GM21737 (cell line): Measurements from ENCODE around the gene LRRC25.

Experiments
- ATAC-seq: cut with Tn5 transposase; IDR thresholded peaks from one replicate; pipeline ENCODE4 v1.9.1; 2021; ENCODE audit warnings: mild to moderate bottlenecking, moderate library complexity; ENCODE audit not compliant: unreplicated experiment

LRRC25 gene

DNA sequence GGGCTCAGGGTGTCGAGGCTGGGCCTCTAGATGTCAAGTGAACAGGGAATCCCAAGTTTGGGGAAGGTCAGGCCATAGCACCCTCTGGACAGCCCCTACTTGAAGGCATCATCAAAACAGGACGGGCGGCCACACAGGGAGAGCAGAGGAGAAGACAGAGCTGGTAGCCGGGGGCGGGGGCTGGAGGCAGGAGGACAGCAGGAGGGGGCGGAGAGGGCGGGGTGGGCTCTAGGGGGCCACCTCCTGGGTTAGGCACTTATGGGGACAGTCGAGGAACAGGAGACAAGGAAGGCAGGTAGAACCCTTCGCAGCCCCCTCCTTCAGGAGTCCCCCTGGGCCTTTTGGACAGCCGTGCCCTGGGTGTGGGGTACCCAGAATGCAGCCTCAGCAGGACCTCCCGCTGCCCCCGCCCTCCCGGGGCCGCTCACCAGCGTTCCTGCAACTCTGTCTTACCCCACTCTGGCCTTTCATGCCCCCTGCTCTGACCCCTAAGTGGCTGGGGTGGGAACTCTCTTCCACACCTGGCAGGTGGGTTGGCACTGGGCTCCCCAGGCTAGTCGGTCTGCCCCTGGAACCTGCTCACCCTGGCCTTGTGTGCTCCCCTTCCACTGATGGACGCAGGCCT is 27.6 kb upstream of the LRRC25 start:
- no peak for ATAC-seq

DNA sequence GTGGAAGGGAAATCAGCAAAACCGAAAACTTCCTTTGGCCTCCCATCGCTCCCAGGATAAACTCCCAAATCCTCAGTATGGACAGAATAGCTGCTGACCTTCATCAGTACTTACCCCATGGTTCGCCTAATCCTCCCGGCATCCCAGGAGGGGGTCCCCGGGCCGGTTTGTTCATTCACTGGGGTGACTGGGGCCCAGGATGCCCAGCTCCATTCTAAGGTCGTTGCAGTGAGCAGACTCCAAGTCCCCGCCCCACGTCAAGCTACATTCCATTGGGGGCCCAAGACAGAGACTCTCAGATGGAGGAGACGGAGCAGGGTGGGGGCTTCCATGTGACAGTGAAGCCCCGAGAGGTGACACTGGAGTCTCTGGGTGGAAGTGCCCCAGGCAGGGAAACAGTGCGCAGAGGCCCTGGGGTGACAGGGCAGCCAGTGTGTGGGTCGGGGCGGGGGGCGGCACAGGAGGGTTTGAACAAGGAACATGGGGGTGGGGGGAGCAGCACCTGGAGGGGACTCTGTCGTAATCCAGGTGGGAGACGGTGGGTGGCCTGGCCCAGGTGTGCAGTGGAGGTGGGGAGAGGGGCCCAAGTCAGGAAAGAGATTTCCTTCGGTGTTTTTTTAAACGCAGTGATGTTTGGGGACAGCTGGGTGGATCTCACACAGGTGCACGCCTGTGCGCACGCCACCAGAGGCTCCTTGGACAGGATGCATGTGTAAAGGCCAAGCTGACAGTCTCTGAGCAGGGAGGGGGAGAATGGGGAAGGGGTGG is 26.9 kb upstream of the LRRC25 start:
- ATAC-seq, result no peak

DNA sequence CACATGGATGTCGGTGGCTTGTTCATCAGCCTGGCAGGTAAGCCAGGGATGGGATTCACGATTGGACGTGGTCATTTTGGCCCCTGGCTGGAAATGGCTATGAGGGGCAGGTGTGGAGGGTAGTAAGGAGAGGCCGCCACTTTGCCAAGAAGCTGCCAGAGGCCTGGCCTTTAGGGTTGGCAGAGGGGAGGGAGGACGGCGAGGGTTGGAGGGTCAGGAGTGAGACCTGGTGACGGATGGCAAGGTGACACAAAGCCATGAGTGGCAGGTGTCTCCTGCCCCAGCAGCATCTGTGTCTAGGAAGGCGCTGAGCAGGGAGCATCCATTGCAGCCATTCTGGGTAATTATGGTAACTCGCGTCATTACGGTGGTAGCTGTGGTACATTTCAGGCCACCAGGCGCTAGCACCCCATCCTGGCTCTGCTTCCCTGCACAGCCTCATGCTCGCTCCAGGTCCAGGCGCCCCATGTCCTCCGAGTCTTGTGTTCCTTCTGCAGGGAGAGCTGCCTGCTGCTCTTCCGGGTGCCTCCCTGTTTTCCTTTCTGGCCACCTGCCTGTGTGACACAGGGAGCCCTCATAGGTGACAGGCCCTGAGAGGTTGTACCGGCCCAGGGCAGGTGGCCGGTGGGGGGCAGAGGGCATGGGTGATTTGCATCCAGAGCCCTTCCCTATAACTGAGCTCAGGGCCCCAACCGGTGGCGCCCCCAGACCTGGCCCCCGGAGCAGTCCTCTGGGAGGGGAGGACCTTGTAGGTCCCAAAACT is 26.0 kb upstream of the LRRC25 start:
- no peak for ATAC-seq

DNA sequence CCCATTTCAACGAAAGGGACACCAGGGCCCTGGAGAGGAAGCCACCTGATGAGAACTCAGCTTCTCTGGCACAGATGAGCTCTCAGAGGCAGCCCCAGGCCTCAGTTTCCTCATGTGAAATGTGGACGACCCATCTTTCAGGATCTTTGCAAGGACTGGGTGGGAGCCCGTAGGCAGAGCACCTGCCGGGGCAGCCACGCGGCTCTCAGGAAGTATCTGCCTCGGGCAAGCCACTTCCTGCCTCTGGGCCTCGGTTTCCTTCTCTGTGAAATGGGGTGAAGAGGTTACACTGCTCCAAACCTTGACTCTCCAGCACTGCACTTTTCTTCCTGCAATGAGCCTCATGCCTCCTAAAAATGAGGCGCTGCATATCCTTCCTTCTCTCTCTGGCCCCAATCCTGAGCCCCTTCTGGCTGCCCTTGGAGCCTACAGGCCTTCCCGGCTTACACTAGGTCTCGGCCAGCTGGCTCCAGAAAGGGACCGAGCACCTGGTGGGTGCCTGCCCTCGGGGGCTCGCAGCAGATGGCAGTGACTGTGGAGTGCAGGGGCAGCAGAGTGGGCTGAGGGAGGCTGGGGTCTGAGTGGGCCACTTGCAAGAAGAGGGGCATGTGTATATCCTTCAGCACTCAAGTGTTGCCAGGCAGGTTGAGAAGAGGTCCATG is 25.2 kb upstream of the LRRC25 start:
- ATAC-seq, result no peak

DNA sequence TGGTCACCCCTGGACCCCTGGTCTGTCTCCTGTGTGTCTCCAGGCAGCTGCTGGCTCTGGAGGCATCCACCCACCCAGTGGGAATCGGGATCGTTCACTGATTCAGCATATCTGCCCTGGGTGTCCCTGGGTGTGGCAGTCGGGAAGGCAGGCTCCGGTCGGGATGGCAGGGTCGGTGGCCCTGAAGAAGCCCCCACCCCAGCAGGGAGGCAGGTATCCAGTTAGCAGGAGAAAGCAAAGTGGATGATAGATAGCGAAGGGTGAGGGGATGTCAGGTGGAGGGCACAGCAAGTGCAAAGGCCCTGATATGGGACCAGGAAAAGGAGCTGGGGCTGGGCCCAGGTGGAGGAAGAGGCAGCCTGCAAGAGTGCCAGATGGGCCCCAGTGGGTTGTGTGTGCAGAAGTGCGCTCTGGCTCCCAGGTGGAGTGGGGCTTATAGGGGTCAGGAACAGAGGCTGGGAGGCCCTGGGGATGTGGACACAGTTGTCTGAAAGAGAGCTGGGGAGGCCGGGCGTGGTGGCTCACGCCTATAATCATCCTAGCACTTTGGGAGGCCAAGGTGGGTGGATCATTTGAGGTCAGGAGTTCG is 24.0 kb upstream of the LRRC25 start:
- ATAC-seq, result no peak

DNA sequence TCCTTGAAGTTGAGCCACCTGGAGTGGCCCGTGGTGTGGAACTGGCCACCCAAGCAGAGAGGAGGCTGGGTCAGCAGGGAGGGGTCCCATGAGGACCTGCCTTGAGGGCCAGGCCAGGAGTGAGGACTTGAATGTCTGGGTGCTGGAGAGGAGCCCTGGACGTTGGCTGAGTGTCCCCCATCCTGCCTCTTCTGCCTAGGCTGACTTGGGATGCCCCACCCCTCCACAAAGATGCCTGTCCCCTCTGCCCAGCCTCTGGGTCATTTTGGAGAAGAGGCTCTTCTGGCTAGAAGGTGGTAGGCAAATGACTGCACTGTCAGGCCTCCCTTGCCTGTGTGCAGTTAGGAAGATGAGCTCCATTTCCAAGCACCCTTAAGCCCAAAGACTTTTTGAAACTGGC is 23.5 kb upstream of the LRRC25 start:
- no peak for ATAC-seq

DNA sequence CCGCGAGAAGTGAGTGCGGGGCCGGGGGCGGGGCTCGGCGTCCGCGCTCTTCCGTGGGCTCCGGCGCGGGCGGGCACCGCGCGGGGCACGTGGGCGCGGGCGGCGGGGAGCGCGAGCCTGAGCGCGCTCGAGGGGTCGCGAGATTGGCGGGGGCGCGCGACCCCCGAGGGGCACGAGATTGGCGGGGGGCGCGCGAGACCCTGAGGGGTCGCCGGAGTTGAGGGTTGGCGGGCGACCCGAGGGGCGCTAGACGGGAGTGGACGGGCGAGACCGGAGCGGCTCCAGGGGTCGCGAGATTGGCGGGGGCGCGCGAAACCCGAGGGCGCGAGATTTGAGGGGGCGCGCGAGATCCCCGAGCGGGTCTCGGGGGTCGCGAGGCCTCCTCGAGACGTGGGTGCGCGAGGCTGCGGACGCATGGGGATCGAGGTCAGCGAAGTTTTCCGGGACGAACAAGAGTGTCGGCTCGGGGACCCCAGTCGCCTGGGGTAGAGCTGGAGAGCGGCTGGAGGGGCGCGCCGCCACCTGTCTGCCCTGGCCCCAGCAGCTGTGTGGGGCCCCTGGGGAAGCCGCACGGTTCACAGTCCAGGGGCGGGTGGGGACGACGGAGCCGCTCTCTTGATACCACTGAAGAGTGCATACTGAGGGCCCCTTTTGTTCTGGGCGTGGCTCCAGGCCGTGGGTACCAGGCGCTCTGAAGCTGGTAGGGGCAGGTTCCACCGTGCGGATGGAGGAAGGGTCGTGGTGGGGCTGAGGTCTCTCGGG is 22.5 kb upstream of the LRRC25 start:
- no peak for ATAC-seq

DNA sequence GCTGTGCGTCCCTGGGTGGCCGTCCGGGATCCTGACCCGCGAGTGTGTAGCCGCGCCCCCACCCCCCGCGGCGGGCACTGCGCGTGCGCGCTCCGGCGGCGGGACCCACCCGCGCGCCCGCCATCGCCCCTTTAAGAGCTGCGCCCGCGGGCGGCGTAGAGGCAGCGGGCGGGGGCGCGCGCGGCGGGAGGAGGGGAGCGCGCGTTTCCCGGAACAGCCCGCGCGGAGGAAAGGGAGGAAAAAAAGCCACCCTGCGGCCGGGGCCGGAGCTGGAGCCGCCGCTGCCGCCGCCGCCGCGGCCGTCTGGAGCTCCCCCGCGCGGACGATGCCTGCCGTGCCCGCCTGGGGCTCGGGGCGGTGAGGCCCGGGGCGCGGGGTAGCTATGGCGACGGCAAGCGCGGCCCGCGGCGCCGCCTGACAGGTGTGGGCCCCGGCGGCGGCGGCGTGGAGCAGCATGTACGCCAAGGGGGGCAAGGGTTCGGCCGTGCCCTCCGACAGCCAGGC is 21.8 kb upstream of the LRRC25 start, which contains the start of gene SSBP4:
Gene SSBP4, plus strand, starts transcription at position 204 of the 504 bp plus-strand sequence. Its CDS starts 251 bp downstream, at position 455.
- peak; percentile 31 for ATAC-seq

DNA sequence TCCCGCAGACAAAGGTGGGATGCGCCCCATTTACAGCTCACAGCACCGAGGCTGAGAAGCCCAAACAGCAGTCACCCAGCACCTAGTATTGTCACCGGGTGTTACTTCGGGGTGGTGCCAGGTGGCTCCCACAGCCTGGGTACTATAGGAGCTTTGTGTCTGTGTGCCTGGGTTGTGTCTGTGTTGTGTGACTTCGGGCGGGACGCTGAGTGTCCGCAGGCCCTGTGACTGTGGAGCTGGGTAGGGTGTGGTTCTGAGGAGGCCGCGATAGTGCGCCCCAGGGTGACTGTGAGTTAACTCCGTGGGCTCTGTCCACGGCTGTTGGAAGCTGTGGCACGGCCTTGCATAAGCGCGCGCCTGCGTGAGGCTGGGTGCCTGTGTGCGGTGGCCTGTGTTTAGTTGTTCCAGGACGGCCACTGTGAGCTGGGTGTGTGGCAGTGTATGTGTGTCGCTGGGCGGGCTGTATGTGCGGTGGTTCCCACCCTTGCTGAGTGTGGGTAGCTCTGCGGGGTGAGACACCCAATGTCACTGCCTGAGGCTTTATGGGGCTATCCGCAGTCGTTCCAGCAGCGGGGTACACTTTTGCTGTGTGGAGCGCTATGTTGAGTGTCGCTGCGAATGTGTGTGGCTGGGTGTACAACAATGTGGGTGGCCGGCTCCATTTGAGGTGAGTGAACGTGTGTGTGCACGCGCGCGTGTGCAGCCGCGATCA is 21.2 kb upstream of the LRRC25 start:
- no peak for ATAC-seq

DNA sequence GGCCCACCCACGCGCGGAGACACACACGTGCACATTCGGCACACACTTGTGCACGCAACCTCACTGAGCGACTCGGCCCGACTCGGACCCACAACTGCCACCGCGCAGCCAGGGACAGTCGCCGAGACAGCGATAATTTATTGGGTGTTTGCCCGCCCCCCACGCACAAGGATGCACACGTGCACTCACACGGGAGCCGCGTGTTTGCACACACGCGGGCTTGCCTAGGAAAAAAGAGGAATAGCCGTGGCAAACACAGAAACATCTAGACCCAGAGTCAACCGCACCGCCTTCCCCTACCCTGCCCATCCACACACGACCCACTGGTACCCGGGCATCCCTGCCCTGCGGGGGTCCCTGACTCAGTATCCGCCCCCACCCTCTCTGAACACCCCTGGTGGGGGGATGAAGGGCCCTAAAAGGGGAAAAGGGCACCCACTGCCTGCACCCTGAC is 20.6 kb upstream of the LRRC25 start:
- ATAC-seq, result no peak

DNA sequence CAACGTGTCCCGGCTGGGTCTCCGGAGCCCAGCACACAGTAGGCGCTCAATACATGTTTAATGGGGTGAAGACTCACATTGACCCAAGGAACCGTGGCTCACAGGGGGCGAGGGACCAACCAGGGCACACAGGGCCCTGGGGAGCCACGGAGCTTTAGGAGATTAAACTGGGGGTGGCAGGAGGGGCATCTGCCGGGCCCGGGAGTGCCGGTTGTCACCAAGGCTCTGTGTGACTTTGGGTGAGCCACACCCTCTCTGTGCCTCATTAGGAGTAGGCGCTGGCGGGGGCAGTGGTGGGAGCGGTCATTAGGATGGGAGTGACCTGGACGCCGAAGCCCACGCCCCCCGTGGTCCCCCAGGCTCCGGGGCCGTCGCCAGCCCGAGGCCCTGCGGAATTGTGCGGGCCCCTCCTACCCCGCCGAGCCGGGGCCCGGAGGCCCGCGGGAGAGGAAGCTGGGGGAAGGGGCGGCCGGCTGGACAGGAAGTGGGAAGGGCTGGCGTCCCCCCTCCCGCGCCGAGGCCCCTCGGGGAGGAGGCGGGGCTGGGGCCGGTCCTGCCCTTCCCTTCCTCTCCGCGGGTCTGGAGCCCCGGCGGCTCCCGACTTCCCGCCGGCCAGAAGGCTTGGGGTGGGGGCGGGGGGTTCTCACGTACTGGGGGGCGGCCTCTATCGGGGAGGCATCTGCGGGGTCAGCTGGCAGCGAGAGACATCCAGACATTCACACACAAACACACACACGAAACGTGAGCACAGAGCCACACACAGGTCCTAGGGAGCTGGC is 20.0 kb upstream of the LRRC25 start:
- ATAC-seq, result no peak

DNA sequence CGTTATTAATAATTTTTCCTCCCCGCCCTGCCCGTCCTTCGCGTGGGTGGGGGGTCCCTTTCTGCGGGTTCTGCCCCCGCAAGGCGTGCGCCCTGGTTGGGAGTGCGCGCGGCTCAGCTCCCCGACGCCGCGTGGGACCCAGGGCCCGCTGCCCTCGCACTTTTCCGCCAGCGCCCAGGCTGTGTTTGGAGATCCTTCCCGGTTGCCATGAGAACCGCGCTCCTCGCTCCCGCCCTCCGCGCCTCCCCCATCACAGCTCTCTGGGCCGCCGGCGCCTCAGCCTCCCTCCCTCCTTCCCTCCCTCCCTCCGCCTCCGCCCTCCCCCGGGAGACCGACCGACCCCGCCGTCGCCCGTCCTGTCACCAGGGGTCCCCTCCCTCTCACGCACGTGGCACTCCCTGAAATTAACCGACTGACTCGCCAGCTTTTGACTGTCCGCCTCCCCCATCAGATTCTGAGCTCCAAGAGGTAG is 19.4 kb upstream of the LRRC25 start:
- no peak for ATAC-seq

DNA sequence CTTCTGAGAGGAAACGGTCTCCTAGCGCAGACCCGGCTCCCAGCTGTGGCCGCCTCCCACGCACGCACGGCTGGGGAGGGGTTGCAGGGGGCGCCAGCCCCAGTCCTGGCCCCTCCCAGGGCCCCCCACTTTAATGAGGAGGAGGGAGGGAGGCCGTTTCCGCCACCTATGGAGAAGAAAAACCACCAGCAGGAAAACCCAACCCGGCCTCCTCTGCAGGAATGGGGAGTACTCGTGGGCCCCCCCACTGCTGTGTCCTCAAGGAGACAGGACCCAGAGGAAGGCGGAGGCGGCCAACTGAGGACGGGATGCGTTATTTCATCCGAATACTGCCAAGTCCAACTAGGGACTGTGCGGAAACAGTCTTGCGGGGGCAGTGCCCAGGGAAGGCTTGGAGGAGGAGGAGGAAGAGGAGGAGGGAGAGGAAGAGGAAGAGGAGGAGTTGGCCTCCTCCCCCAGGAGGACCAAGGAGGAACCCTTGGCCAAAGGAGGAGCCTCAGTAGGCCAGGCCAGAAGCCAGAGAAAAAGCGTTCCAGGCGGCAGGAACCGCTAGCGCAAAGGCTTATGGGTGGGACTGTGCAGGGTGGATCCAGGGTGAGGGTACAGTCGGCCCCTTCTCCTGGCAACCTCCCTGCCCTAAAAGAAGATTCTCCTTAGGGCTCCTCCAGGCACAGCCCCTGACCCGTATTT is 17.9 kb upstream of the LRRC25 start:
- ATAC-seq, result no peak

DNA sequence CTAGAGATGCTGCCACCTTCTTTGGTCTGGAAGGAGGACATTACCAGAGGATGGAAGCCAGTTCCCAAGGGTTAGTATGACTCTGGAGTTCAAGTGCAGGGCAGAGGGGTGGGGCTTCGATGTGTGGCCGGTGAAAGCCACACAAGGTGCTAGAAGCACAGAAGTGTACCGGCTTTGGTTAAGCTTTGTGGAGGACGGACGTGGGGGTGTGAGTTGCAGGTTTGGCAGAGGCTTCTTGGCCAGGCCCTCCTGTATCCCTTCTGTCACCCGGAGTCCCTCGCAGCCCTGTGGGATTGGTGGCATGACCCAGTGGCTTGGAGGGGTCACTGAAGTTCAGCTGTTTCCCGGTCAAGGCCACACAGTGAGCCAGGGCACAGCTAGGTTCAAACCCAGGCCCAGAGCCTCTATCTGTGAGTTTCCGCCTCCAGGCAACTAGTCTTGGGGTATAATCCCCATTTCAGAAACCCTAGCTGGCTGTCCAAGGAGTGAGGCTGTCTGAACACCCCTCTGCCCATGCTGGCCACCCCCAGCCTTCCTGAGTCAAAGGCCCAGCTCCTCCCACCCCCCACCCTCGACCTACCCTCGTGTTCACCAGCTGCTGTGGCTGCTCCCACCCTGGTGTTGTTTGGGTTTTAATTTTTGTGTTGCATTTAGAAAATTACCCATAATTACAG is 17.2 kb upstream of the LRRC25 start:
- ATAC-seq, result no peak

DNA sequence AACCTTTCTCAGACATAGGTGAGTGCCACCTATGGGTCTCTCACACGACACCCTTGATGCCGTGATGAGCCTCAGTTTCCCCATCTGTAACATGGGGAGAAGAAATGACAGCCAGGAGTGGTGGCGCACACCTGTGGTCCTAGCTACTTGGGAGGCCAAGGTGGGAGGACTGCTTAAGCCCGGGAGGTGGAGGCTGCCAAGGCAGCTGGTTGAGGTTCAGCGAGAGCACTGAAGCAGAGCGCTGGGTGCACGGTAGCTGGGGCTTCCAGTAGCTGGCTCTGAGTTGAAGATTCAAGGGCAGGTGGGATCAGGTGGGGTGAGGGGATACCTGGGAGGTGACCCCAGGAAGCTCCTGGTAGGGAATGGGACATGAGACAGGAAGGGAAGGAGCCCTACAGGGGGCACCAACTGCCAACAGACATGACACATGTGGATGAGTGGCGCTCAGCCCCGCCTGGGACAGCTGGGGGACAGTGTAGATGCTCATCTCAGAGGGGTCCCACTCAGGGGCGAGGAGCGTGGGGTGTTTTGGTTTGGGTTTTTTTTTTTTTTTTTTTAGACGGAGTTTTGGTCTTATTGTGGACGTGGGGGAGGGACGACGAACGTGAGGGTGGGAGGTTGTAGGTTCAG is 15.3 kb upstream of the LRRC25 start:
- no peak for ATAC-seq

DNA sequence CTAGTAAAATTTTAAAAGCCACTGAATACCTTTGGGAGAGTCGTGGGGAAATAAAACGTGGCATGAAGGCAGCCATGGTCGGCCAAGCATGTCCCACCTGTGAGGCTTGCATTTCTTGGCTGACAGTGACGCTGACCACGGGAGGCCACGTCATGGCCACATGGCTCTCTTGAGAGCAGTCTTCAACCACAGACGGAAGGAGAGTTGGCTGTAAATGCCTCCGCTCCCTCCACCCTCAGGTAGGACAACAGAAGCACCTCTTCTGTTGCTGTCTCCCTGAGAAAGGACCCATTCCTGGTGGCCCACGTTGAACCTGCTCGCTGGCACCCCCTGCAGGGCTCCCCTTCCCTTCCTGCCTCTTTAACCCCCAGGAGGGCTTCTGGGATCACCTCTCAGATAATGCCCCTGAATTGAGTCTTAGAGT is 10.6 kb upstream of the LRRC25 start:
- peak; percentile 67 for ATAC-seq

DNA sequence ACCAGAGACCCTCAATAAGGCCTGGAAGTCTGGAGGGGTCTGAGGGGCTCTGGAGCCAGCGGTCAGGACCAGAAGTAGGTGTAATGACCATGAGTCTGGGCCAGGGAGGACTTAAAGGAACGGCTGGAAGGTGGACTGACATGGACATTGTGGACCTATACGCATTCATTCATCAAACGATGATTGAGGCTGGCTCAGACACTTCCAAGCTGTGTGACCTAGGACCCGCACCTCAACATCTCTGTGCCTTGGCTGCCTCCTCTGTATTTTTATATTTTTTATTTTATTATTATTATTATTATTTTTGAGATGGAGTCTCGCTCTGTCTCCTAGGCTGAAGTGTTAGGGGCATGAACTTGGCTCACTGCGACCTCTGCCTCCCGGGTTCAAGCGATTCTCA is 9.3 kb upstream of the LRRC25 start:
- no peak for ATAC-seq
